Measurements from ENCODE around the gene ARMC3.
"Not testable (repeated sequence)": the region's sequence is repeated elsewhere in the genome, so short reads cannot be mapped to it uniquely, and the experiment has no call there.

Gene ARMC3

GRCh38 chr10:22899307-22899706 lies 28.5 kb upstream of the ARMC3 start:
- TF ChIP-seq CTCF (IDR thresholded peaks at IDR 0.05; ENCODE audit: low read depth, low read length, missing control alignments) = no peak
- in situ Hi-C loops (cut with HindIII; ENCODE audit: low sequenced_read_pairs) = no loop called here
- H3K4me3 ChIP-seq (ENCODE audit: low read depth, low read length) = no peak overlapping the region
- no peak for DNase-seq (ENCODE audit: low read depth)

GRCh38 chr10:22899775-22900174 lies 28.1 kb upstream of the ARMC3 start:
- in situ Hi-C loops (cut with HindIII; ENCODE audit: low sequenced_read_pairs) = no loop called here
- H3K4me3 ChIP-seq (ENCODE audit: low read depth, low read length) = no peak overlapping the region
- no peak for DNase-seq (ENCODE audit: low read depth)
- no peak for TF ChIP-seq CTCF (IDR thresholded peaks at IDR 0.05; ENCODE audit: low read depth, low read length, missing control alignments)

GRCh38 chr10:22900841-22901601 lies 26.8 kb upstream of the ARMC3 start:
- in situ Hi-C loops (cut with HindIII; ENCODE audit: low sequenced_read_pairs) = no loop called here
- H3K4me3 ChIP-seq (ENCODE audit: low read depth, low read length) = no peak overlapping the region
- no peak for TF ChIP-seq CTCF (IDR thresholded peaks at IDR 0.05; ENCODE audit: low read depth, low read length, missing control alignments)
- DNase-seq (ENCODE audit: low read depth) = no peak

- DNase-seq (ENCODE audit: low read depth); in situ Hi-C loops (cut with HindIII; ENCODE audit: low sequenced_read_pairs); H3K4me3 ChIP-seq (ENCODE audit: low read depth, low read length): not testable (repeated sequence)
These were observed 25.7 kb upstream of the ARMC3 start for GRCh38 chr10:22902147-22902546.

- H3K4me3 ChIP-seq (ENCODE audit: low read depth, low read length) = no peak overlapping the region
- DNase-seq (ENCODE audit: low read depth) = no peak
- in situ Hi-C loops (cut with HindIII; ENCODE audit: low sequenced_read_pairs) = no loop called here
- TF ChIP-seq CTCF (IDR thresholded peaks at IDR 0.05; ENCODE audit: low read depth, low read length, missing control alignments) = no peak
These were observed 24.2 kb upstream of the ARMC3 start for GRCh38 chr10:22903694-22904093.

GRCh38 chr10:22906767-22907166 lies 21.1 kb upstream of the ARMC3 start:
- no peak for TF ChIP-seq CTCF (IDR thresholded peaks at IDR 0.05; ENCODE audit: low read depth, low read length, missing control alignments)
- in situ Hi-C loops (cut with HindIII; ENCODE audit: low sequenced_read_pairs) = no loop called here
- no peak overlapping the region for H3K4me3 ChIP-seq (ENCODE audit: low read depth, low read length)
- no peak for DNase-seq (ENCODE audit: low read depth)

- no peak overlapping the region for H3K4me3 ChIP-seq (ENCODE audit: low read depth, low read length)
- no peak for TF ChIP-seq CTCF (IDR thresholded peaks at IDR 0.05; ENCODE audit: low read depth, low read length, missing control alignments)
- in situ Hi-C loops (cut with HindIII; ENCODE audit: low sequenced_read_pairs) = no loop called here
These were observed 19.0 kb upstream of the ARMC3 start for GRCh38 chr10:22908837-22909236.

GRCh38 chr10:22909673-22910072 lies 18.2 kb upstream of the ARMC3 start:
- H3K4me3 ChIP-seq (ENCODE audit: low read depth, low read length) = not testable (repeated sequence)

More at GRCh38 chr10:22908837-22909236, 19.0 kb upstream of the ARMC3 start:
- DNase-seq (ENCODE audit: low read depth) = no peak

More at GRCh38 chr10:22909673-22910072, 18.2 kb upstream of the ARMC3 start:
- in situ Hi-C loops (cut with HindIII; ENCODE audit: low sequenced_read_pairs); DNase-seq (ENCODE audit: low read depth): not testable (repeated sequence)
